Lung (tissue), 12 donors: ENCODE measurements around the gene ST6GALNAC5. TPM values are rescaled to one million over a fixed set of nuclear protein-coding genes. Genes with fewer than 3 reads are reported as not detected.
A peak's percentile ranks its signal among the peaks of the same experiment; 100 is the strongest.

ENCODE experiments used
- ATAC-seq: fragments of 200-7000 bp; cut with Tn5 transposase; one replicate; pipeline ENCODE4 v1.9.1; 2020; ENCODE audit warnings: moderate number of reproducible peaks; ENCODE audit not compliant: insufficient read depth, low FRiP score
- DNase-seq, 3 donors: peaks; one replicate each; pipeline ENCODE4 v3.0.0-alpha.2; 2013 to 2017
- H3K27ac ChIP-seq, 2 donors: one replicate each; pipeline ENCODE4 v1.5.1; 2013; ENCODE audit warnings: mild to moderate bottlenecking in 2 of 2, moderate library complexity in 2 of 2, control low read depth in 1 of 2, inconsistent platforms in 1 of 2, low read depth in 1 of 2, low read length in 1 of 2
- H3K27me3 ChIP-seq, 3 donors: one replicate each; pipeline ENCODE4 v1.5.1; 2013; ENCODE audit warnings: low read length in 2 of 3; ENCODE audit not compliant: control insufficient read depth in 3 of 3, insufficient read depth in 3 of 3
- H3K36me3 ChIP-seq, 4 donors: one replicate each; pipeline ENCODE4 v1.5.1; 2013; ENCODE audit warnings: low read length in 4 of 4, mild to moderate bottlenecking in 1 of 4, moderate library complexity in 1 of 4; ENCODE audit not compliant: control insufficient read depth in 4 of 4, insufficient read depth in 4 of 4
- H3K4me1 ChIP-seq, 5 donors: one replicate each; pipeline ENCODE4 v1.5.1; 2013; ENCODE audit warnings: low read length in 5 of 5, mild to moderate bottlenecking in 2 of 5, moderate library complexity in 1 of 5; ENCODE audit not compliant: control insufficient read depth in 5 of 5, insufficient read depth in 5 of 5
- H3K4me3 ChIP-seq: one replicate; pipeline ENCODE4 v1.5.1; 2013; ENCODE audit warnings: mild to moderate bottlenecking, control low read depth, moderate library complexity
- H3K9ac ChIP-seq, 2 donors: one replicate each; pipeline ENCODE4 v1.5.1; 2013; ENCODE audit warnings: low read length in 2 of 2, control low read depth in 1 of 2; ENCODE audit not compliant: insufficient read depth in 1 of 2
- H3K9me3 ChIP-seq, 4 donors: one replicate each; pipeline ENCODE4 v1.5.1; 2013; ENCODE audit warnings: low read length in 3 of 4, mild to moderate bottlenecking in 1 of 4, moderate library complexity in 1 of 4; ENCODE audit not compliant: control insufficient read depth in 4 of 4, insufficient read depth in 3 of 4
- WGBS, 2 donors: extraction: QIAGEN DNeasy Blood & Tissue Kit; methylation state at CpG; one replicate each; pipeline ENCODE4 v1.1.7; 2013; 5-methylcytosine and 5-hydroxymethylcytosine counted together
- polyA plus RNA-seq, 2 donors: library from polyadenylated mRNA; stranded (reverse); fragments of 200-250 nt; gene quantifications; one replicate each; pipeline ENCODE4 v1.2.1, GENCODE V29; 2013
- total RNA-seq, 2 donors: library from RNA; depleted of rRNA in 1 of 2; stranded (reverse); fragments of >200 nt in 1 of 2; gene quantifications; one replicate each; pipeline ENCODE4 v1.2.1, GENCODE V29; 2014 to 2021
- TF ChIP-seq, protein P1 (sequence below): IDR thresholded peaks from 2 replicates; pipeline ENCODE4 v1.5.1; 2012; ENCODE audit warnings: mild to moderate bottlenecking; ENCODE audit errors: control extremely low read depth, extremely low read depth
- donor health status: control.
- donor health status: control.
- donor health status: Bipolar disorder and iron deficiency.
- donor health status: healthy.
- donor health status: DM: yes; HTN: yes; CAD: no.

The ST6GALNAC5 gene
- total and polyA plus RNA-seq, 4 donors = 3.6 to 45.8 (median 15.9) TPM

- Histone ChIP-seq H3K4me3 (no peak overlapping the region), H3K9me3 (peaks cover 0 to 4% (median 0%) of the 10 kb centered on the region in 4 donors), H3K27ac (peak overlapping the region in 1 of 2 donors; percentile 42), H3K9ac (no peak overlapping the region), H3K4me1 (no peaks in the 10 kb centered on the region), H3K36me3 (no peaks in the 10 kb centered on the region), H3K27me3 (no peaks in the 10 kb centered on the region)
- no peak for ATAC-seq
- peak in 1 of 3 donors; percentile 5 for DNase-seq
- TF ChIP-seq, protein P1, sequence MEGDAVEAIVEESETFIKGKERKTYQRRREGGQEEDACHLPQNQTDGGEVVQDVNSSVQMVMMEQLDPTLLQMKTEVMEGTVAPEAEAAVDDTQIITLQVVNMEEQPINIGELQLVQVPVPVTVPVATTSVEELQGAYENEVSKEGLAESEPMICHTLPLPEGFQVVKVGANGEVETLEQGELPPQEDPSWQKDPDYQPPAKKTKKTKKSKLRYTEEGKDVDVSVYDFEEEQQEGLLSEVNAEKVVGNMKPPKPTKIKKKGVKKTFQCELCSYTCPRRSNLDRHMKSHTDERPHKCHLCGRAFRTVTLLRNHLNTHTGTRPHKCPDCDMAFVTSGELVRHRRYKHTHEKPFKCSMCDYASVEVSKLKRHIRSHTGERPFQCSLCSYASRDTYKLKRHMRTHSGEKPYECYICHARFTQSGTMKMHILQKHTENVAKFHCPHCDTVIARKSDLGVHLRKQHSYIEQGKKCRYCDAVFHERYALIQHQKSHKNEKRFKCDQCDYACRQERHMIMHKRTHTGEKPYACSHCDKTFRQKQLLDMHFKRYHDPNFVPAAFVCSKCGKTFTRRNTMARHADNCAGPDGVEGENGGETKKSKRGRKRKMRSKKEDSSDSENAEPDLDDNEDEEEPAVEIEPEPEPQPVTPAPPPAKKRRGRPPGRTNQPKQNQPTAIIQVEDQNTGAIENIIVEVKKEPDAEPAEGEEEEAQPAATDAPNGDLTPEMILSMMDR = no peak
- 57 to 83% methylated on average over 8 of the region's 8 CpGs for WGBS, 2 donors
These were observed 72.0 kb downstream of the ST6GALNAC5 start for GRCh38 chr1:76939050-76939816.

- H3K27ac ChIP-seq = no peak overlapping the region
- no peak for DNase-seq
- H3K4me3 ChIP-seq = no peak overlapping the region
- no peaks in the 10 kb centered on the region for H3K36me3 ChIP-seq
- H3K4me1 ChIP-seq = no peaks in the 10 kb centered on the region
- TF ChIP-seq, protein P1 = no peak
- no peak for ATAC-seq
- WGBS, 2 donors = 81 to 92% methylated on average over 5 of the region's 5 CpGs
- no peaks in the 10 kb centered on the region for H3K27me3 ChIP-seq
- H3K9me3 ChIP-seq = peaks cover 0 to 4% (median 0%) of the 10 kb centered on the region in 4 donors
- no peak overlapping the region for H3K9ac ChIP-seq
These were observed 72.5 kb downstream of the ST6GALNAC5 start for GRCh38 chr1:76939817-76940216.

- Histone ChIP-seq H3K9me3 (peaks cover 0 to 4% (median 0%) of the 10 kb centered on the region in 4 donors), H3K27me3 (no peaks in the 10 kb centered on the region), H3K9ac (no peak overlapping the region), H3K4me1 (no peaks in the 10 kb centered on the region), H3K27ac (no peak overlapping the region), H3K4me3 (no peak overlapping the region), H3K36me3 (no peaks in the 10 kb centered on the region)
- TF ChIP-seq, protein P1 = no peak
- no peak for DNase-seq
- WGBS, 2 donors = 87 to 90% methylated on average over 4 of the region's 4 CpGs
- no peak for ATAC-seq
These were observed 73.5 kb downstream of the ST6GALNAC5 start for GRCh38 chr1:76940571-76941335.
